H1 (cell line): ENCODE data around the gene EFCAB8. TPM values are rescaled to one million over a fixed set of nuclear protein-coding genes. Genes with fewer than 3 reads are reported as not detected.

Experiments
- CTCF ChIA-PET: fragments of 300-600 bp; sonication (Branson Sonifier 250); formaldehyde crosslinking; loops from one replicate; lab custom pipeline; 2021; ENCODE audit not compliant: partially characterized antibody; lab: Charles Lee
- POLR2A ChIA-PET: fragments of 300-600 bp; sonication (Branson Sonifier 250); formaldehyde crosslinking; loops from one replicate; lab custom pipeline; 2021; ENCODE audit warnings: inconsistent platforms; ENCODE audit not compliant: partially characterized antibody; lab: Charles Lee
- DNase-seq, 2 experiments: peaks; one replicate each; pipeline versions ENCODE4 v3.0.0 to v3.0.0-alpha.2; 2010 to 2022; ENCODE audit warnings: low spot score in 2 of 2, low read depth in 1 of 2, mixed read lengths in 1 of 2
- FAIRE-seq: peaks from 2 replicates; lab custom pipeline; 2011; peaks lifted over from hg19 to GRCh38; lab: Jason Lieb, UNC
- H2AFZ ChIP-seq: 2 replicates; pipeline ENCODE4 v1.8.1; 2012; ENCODE audit warnings: low read length, inconsistent platforms
- H2AK5ac ChIP-seq: 2 replicates; pipeline ENCODE4 v1.6.1; 2013; ENCODE audit warnings: low read depth, low read length
- H2BK120ac ChIP-seq: replicated peaks from 2 replicates; pipeline ENCODE3; 2013; ENCODE audit warnings: low read depth, low read length, inconsistent platforms
- H2BK12ac ChIP-seq: 2 replicates; pipeline ENCODE4 v1.6.1; 2013; ENCODE audit warnings: low read depth, low read length
- H2BK15ac ChIP-seq: 2 replicates; pipeline ENCODE4 v1.6.1; 2013; ENCODE audit warnings: low read length
- H2BK20ac ChIP-seq: 2 replicates; pipeline ENCODE4 v1.6.1; 2013; ENCODE audit warnings: low read length
- H2BK5ac ChIP-seq: 2 replicates; pipeline ENCODE4 v1.6.1; 2013; ENCODE audit warnings: low read depth, low read length
- H3K14ac ChIP-seq: 2 replicates; pipeline ENCODE4 v1.6.1; 2013; ENCODE audit warnings: inconsistent platforms; ENCODE audit not compliant: insufficient read length
- H3K18ac ChIP-seq: 2 replicates; pipeline ENCODE4 v1.6.1; 2013; ENCODE audit warnings: low read length; ENCODE audit errors: extremely low read depth
- H3K23ac ChIP-seq: 2 replicates; pipeline ENCODE4 v1.6.1; 2013; ENCODE audit warnings: inconsistent platforms; ENCODE audit not compliant: insufficient read length
- H3K23me2 ChIP-seq: 2 replicates; pipeline ENCODE4 v1.6.1; 2013; ENCODE audit warnings: low read depth, low read length
- H3K27ac ChIP-seq: 2 replicates; pipeline ENCODE4 v1.6.1; 2011; ENCODE audit warnings: low read depth, low read length, inconsistent platforms
- H3K27me3 ChIP-seq, 4 experiments: replicated peaks in 1 of 4; 1 replicate in 1 of 4; 2 replicates in 3 of 4; pipeline versions ENCODE4 v1.6.1 to v1.8.1; 2011 to 2013; ENCODE audit warnings: low read length in 3 of 4, mild to moderate bottlenecking in 3 of 4, inconsistent platforms in 2 of 4, mixed read lengths in 2 of 4, moderate library complexity in 1 of 4; ENCODE audit not compliant: control insufficient read depth in 3 of 4, insufficient read depth in 3 of 4; ENCODE audit errors: extremely low read depth in 1 of 4
- H3K36me3 ChIP-seq, 4 experiments: 2 replicates each; pipeline versions ENCODE4 v1.6.1 to v1.8.1; 2011 to 2013; ENCODE audit warnings: mild to moderate bottlenecking in 4 of 4, low read length in 3 of 4, moderate library complexity in 2 of 4, control low read depth in 1 of 4, inconsistent platforms in 1 of 4; ENCODE audit not compliant: insufficient read depth in 4 of 4, control insufficient read depth in 2 of 4
- H3K4ac ChIP-seq: replicated peaks from 2 replicates; pipeline ENCODE3; 2013; ENCODE audit warnings: low read length, low read depth, mixed read lengths, inconsistent platforms; ENCODE audit not compliant: insufficient read length
- H3K4me1 ChIP-seq, 4 experiments: replicated peaks in 1 of 4; 1 replicate in 1 of 4; 2 replicates in 3 of 4; pipeline versions ENCODE4 v1.6.1 to v1.8.1; 2011 to 2013; ENCODE audit warnings: low read length in 3 of 4, inconsistent platforms in 2 of 4, mixed read lengths in 1 of 4; ENCODE audit not compliant: insufficient read depth in 4 of 4, control insufficient read depth in 3 of 4
- H3K4me2 ChIP-seq, 2 experiments: 2 replicates each; pipeline versions ENCODE4 v1.6.1 to v1.8.1; 2011 to 2013; ENCODE audit warnings: low read depth in 2 of 2, low read length in 2 of 2, control low read depth in 1 of 2, inconsistent platforms in 1 of 2, mild to moderate bottlenecking in 1 of 2; ENCODE audit not compliant: insufficient read depth in 1 of 2
- H3K4me3 ChIP-seq, 4 experiments: fragments of 200-600, 300-600 bp in 1 of 4; sonication (generic), shearing (Covaris generic), sonication (Bioruptor Twin) in 1 of 4; 2 replicates each; pipeline versions ENCODE4 v1.5.1 to v1.8.1; 2011 to 2016; ENCODE audit warnings: low read length in 4 of 4, low read depth in 3 of 4, control low read depth in 2 of 4, inconsistent platforms in 2 of 4, mild to moderate bottlenecking in 2 of 4, mixed read lengths in 1 of 4, moderate library complexity in 1 of 4; ENCODE audit not compliant: insufficient read depth in 2 of 4; ENCODE audit errors: extremely low read depth in 1 of 4
- H3K56ac ChIP-seq: replicated peaks from 2 replicates; pipeline ENCODE3; 2013; ENCODE audit warnings: low read depth, mild to moderate bottlenecking, mixed read lengths, low read length, inconsistent platforms; ENCODE audit not compliant: insufficient read length
- H3K79me1 ChIP-seq: 2 replicates; pipeline ENCODE4 v1.6.1; 2013; ENCODE audit warnings: low read depth, low read length, control low read depth
- H3K79me2 ChIP-seq, 2 experiments: 2 replicates each; pipeline versions ENCODE4 v1.6.1 to v1.8.1; 2012 to 2013; ENCODE audit warnings: low read length in 2 of 2, mild to moderate bottlenecking in 2 of 2, inconsistent platforms in 1 of 2; ENCODE audit not compliant: insufficient read depth in 2 of 2, control insufficient read depth in 1 of 2
- H3K9ac ChIP-seq, 4 experiments: replicated peaks in 1 of 4; 1 replicate in 1 of 4; 2 replicates in 3 of 4; pipeline versions ENCODE4 v1.6.1 to v1.8.1; 2011 to 2013; ENCODE audit warnings: low read depth in 3 of 4, low read length in 3 of 4, control low read depth in 2 of 4, mild to moderate bottlenecking in 2 of 4, moderate library complexity in 2 of 4, inconsistent platforms in 1 of 4; ENCODE audit errors: extremely low read depth in 1 of 4
- H3K9me3 ChIP-seq, 2 experiments: 2 replicates each; pipeline versions ENCODE4 v1.6.1 to v1.8.1; 2012 to 2013; ENCODE audit warnings: mild to moderate bottlenecking in 2 of 2, moderate library complexity in 2 of 2, control low read depth in 1 of 2, inconsistent platforms in 1 of 2, low read depth in 1 of 2, low read length in 1 of 2, mixed read lengths in 1 of 2; ENCODE audit not compliant: insufficient read depth in 2 of 2
- H4K20me1 ChIP-seq, 2 experiments: replicated peaks in 1 of 2; 2 replicates each; pipeline versions ENCODE3 to v1.8.1; 2011 to 2013; ENCODE audit warnings: inconsistent platforms in 2 of 2, low read length in 2 of 2, mild to moderate bottlenecking in 1 of 2; ENCODE audit not compliant: insufficient read depth in 2 of 2, control insufficient read depth in 1 of 2
- H4K5ac ChIP-seq: 2 replicates; pipeline ENCODE4 v1.6.1; 2013; ENCODE audit warnings: low read length, low read depth, mixed read lengths, inconsistent platforms; ENCODE audit not compliant: insufficient read length
- H4K8ac ChIP-seq: 2 replicates; pipeline ENCODE4 v1.8.0; 2013; ENCODE audit warnings: mild to moderate bottlenecking, moderate library complexity, low read length, inconsistent platforms; ENCODE audit not compliant: insufficient read depth; ENCODE audit errors: extremely low read depth
- H4K91ac ChIP-seq: replicated peaks from 2 replicates; pipeline ENCODE3; 2013; ENCODE audit warnings: low read length, mixed read lengths, inconsistent platforms; ENCODE audit not compliant: insufficient read length
- ASH2L ChIP-seq: fragments of 200-600, 300-600 bp; sonication (generic); IDR thresholded peaks from one replicate; pipeline ENCODE4 v1.7.1; 2017; ENCODE audit warnings: low read length
- BACH1 ChIP-seq: IDR thresholded peaks from 2 replicates; pipeline ENCODE4 v1.6.1; 2012; ENCODE audit warnings: low read length, improper control_type of control experiment
- CEBPB ChIP-seq: IDR thresholded peaks from 2 replicates; pipeline ENCODE4 v1.6.1; 2012; ENCODE audit warnings: low read depth, low read length
- CHD1 ChIP-seq: IDR thresholded peaks from 2 replicates; pipeline ENCODE4 v1.6.1; 2012; ENCODE audit warnings: low read depth, low read length, improper control_type of control experiment
- POU5F1 ChIP-seq: IDR thresholded peaks from 2 replicates; pipeline ENCODE4 v1.6.1; 2011; ENCODE audit warnings: low read depth, mild to moderate bottlenecking, low read length, moderate library complexity
- SIN3A ChIP-seq, 2 experiments: IDR thresholded peaks in 1 of 2; conservative IDR thresholded peaks in 1 of 2; 2 replicates each; pipeline ENCODE4 v1.6.1; 2011 to 2012; ENCODE audit warnings: low read length in 2 of 2, improper control_type of control experiment in 1 of 2, low read depth in 1 of 2, mild to moderate bottlenecking in 1 of 2
- SP4 ChIP-seq: IDR thresholded peaks from 2 replicates; pipeline ENCODE4 v1.6.1; 2012; ENCODE audit warnings: low read length, inconsistent platforms
- WGBS, 2 experiments: shearing (Covaris generic) in 1 of 2; methylation state at CpG; one replicate each; pipeline versions ENCODE4 v1.1.6 to v1.1.7; 2013 to 2015; ENCODE audit warnings: low lambda C conversion rate in 2 of 2, mixed read lengths in 2 of 2, inconsistent platforms in 1 of 2, low coverage in 1 of 2, missing lambda C conversion rate in 1 of 2; ENCODE audit not compliant: insufficient replicate concordance in 2 of 2, insufficient coverage in 1 of 2, insufficient read length in 1 of 2; ENCODE audit errors: extremely low coverage in 1 of 2, missing lambda C conversion rate in 1 of 2; 5-methylcytosine and 5-hydroxymethylcytosine counted together
- polyA plus RNA-seq, 7 experiments: library from polyadenylated mRNA; depleted of rRNA in 3 of 7; stranded (reverse) in 5 of 7; unstranded in 2 of 7; fragments of >200 nt in 5 of 7; fragments of 200-250 nt in 2 of 7; gene quantifications; 1 replicate in 5 of 7; 2 replicates in 1 of 7; 4 replicates in 1 of 7; pipeline versions ENCODE4 v1.2.1 to v1.2.3, GENCODE V29; 2011 to 2013; ENCODE audit warnings: missing spikeins in 2 of 7, mixed read lengths in 2 of 7
- total RNA-seq: library from RNA; stranded (reverse); fragmentation: NEBNext Ultra II Directional; extraction: Animal tissue kit (Norgen Biotek cat#: 25700); gene quantifications from 2 replicates; pipeline ENCODE4 v1.2.1, GENCODE V29; 2021

Gene EFCAB8
- total and polyA plus RNA-seq, 2 of the 8 experiments (the other 6 are each of a cell fraction or from before 2014, with no cell fraction given): 0.06 to 0.20 TPM

DNA sequence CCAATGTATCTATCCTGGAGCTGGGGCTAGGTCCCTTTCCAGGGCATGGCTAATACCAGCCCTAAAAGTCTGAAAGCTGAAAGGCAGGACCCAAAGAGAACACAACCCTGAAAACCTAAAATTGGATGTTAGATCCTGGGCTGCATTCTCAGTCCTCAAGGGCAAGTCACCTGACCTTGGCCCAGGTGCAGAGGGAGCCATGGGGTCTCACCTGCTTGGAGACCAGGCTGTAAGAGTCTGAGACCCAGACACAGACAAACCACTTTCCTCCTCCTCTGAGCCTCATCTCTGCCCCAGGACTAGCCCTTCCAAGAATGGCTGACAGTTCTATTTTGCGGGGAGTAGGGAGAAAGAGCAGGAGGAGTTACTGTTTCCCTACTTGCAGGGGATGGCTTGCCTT lies 60.0 kb downstream of the EFCAB8 start:
- Histone ChIP-seq H2AK5ac (no peak overlapping the region), H3K79me2 (no peaks in the 10 kb centered on the region), H4K91ac (no peak overlapping the region), H3K56ac (no peak overlapping the region), H3K23ac (no peak overlapping the region), H4K20me1 (no peaks in the 10 kb centered on the region), H3K23me2 (peaks cover 1% of the 10 kb centered on the region; the same call in 1 of the 2 replicates), H2BK120ac (no peak overlapping the region), H3K79me1 (no peaks in the 10 kb centered on the region), H3K4ac (no peak overlapping the region), H4K5ac (no peak overlapping the region), H3K27ac (no peak overlapping the region), H3K27me3 (no peaks in the 10 kb centered on the region; a peak in 1 of 7 replicates), H3K4me3 (no peak overlapping the region), H2BK12ac (no peak overlapping the region), H2BK20ac (no peak overlapping the region), H3K4me1 (no peaks in the 10 kb centered on the region; a peak in 1 of 7 replicates), H3K4me2 (no peak overlapping the region), H3K9me3 (peaks cover 0 to 11% of the 10 kb centered on the region in 2 experiments; a peak in 3 of 4 replicates), H3K14ac (no peak overlapping the region), H2AFZ (no peak overlapping the region), H2BK5ac (no peak overlapping the region), H3K9ac (no peak overlapping the region), H3K36me3 (no peaks in the 10 kb centered on the region), H3K18ac (no peak overlapping the region), H2BK15ac (no peak overlapping the region), H4K8ac (no peak overlapping the region)
- 100% methylated on average over 1 of the region's 1 CpG; no CpG with 5 or more reads in 1 of the 2 experiments for WGBS, 2 experiments
- POLR2A ChIA-PET: no interaction called here
- CTCF ChIA-PET: interaction anchor here (1.0 to 2.1 kb wide), 2 partner anchors 16 to 18 kb away, joined by 3 to 6 read pairs; no protein-coding TSS in a partner anchor
- DNase-seq (no peak), FAIRE-seq (no peak)
- TF ChIP-seq CHD1 (no peak), SIN3A (conservative IDR thresholded peaks at IDR 0.05 in 1 of 2, IDR thresholded peaks at IDR 0.05 in 1 of 2; ENCODE audit: low read depth in 1 of 2, low read length in 2 of 2) (no peak), SP4 (no peak), BACH1 (no peak), ASH2L (no peak), CEBPB (no peak), POU5F1 (no peak)
